NOMO-1 treated with DMSO at 0.1 percent for 48 hours (cell line): ENCODE data around the gene TANGO6.
A peak's percentile ranks its signal among the peaks of the same experiment; 100 is the strongest.
"Not testable (repeated sequence)": the region's sequence is repeated elsewhere in the genome, so short reads cannot be mapped to it uniquely, and the experiment has no call there.

ENCODE experiments used
- DNase-seq: peaks from one replicate; lab custom pipeline; 2025; ENCODE audit not compliant: unreplicated experiment; lab: John Stamatoyannopoulos, UW

Gene TANGO6

DNA sequence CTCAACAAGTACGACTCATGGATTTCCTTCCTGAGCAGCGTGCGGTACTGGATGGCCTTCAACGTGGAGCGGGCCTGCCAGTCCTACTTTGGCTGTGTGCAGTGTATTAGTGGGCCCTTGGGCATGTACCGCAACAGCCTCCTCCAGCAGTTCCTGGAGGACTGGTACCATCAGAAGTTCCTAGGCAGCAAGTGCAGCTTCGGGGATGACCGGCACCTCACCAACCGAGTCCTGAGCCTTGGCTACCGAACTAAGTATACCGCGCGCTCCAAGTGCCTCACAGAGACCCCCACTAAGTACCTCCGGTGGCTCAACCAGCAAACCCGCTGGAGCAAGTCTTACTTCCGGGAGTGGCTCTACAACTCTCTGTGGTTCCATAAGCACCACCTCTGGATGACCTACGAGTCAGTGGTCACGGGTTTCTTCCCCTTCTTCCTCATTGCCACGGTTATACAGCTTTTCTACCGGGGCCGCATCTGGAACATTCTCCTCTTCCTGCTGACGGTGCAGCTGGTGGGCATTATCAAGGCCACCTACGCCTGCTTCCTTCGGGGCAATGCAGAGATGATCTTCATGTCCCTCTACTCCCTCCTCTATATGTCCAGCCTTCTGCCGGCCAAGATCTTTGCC lies 271.1 kb downstream of the TANGO6 start:
- DNase-seq, result no peak

DNA sequence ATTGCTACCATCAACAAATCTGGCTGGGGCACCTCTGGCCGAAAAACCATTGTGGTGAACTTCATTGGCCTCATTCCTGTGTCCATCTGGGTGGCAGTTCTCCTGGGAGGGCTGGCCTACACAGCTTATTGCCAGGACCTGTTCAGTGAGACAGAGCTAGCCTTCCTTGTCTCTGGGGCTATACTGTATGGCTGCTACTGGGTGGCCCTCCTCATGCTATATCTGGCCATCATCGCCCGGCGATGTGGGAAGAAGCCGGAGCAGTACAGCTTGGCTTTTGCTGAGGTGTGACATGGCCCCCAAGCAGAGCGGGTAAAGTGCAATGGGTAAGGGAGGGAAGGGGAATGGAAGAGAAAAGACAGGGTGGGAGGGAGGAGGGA lies 271.6 kb downstream of the TANGO6 start:
- no peak for DNase-seq

DNA sequence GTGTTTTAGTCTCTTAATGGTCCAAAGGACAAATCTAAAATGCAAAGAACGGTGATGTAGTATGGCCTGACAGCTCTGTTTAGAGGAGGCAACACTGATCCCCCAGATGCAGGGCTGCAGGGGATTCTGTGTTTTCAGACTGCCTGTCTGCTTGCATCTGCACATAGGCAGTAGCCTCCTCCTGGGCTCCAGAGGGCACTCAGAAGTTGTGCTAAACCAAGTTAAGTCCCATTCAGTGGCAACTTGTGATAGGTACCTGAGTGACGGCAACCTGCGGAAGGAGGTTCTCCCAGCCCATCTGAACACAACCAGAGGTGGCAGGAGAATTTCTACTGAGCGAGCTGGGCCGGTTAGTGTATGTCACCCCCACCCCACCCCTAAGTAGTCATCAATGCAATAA lies 272.0 kb downstream of the TANGO6 start:
- DNase-seq, result no peak

DNA sequence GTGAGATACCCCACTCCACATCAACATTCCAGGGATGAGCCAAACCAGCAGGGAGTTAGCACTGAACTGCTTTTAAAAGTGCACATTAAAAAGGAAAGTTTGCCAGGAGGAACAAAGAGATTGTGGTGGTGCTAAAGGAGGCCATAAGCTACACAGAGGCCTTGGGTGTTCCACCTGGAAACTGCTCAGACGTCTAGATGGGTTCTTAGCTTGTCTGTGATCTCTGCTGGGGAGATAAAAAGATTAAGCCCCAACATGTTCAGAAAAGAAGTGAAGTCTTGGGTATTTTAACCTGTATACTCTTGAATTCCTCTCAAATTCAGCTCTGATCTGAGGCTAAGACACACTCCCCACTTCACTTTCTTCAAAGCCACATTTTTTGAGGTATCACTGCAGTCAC lies 272.5 kb downstream of the TANGO6 start:
- DNase-seq, result no peak

DNA sequence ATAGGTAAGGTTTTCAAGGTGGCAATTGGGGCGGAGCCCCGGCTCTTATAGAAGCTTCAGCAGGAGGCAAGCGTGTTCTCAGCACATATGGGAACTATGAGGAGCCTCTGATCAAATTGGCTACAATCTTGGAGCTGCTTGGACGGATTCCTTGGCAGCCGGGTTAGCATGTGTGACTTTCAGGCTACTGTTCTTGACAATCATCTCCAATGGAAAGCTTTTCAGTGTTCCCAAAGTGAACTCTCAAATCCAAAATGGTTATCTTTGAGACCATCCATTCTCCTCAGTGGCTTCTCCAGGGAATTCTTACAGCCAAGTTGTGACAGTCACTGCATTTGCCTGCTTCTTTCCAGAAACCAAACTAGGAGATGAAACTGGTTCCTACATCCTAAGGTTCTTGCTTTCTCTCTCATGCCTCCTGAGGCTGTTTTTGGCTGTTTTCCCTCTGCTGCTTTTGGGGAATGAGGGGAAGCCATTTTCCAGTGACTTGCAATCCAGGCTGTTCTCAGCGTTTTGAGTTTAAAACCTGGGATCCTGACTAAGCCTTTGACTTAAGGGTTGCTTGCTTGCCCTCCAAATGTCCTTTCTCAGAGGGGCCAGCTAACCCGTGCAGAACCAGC lies 273.0 kb downstream of the TANGO6 start:
- DNase-seq, result no peak

DNA sequence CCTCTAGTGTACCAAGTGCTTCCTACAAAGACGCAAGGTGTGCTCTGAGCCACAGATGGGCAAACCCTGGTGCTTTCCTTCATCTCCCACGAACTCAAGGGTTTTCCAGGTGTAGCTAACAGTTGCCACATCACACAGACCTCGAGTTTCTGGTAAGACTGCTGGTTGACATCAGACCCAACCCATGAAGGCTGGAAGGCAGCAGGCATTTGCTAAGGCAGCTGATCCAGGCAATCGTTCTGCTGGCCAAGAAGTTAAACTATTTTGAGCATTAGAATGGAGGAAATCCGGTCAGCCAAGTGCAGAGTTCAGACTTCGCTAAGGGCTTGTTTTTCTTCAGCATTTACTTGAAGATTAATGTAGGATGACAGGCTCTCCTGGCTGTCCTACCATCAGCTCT lies 273.6 kb downstream of the TANGO6 start:
- DNase-seq, result no peak

DNA sequence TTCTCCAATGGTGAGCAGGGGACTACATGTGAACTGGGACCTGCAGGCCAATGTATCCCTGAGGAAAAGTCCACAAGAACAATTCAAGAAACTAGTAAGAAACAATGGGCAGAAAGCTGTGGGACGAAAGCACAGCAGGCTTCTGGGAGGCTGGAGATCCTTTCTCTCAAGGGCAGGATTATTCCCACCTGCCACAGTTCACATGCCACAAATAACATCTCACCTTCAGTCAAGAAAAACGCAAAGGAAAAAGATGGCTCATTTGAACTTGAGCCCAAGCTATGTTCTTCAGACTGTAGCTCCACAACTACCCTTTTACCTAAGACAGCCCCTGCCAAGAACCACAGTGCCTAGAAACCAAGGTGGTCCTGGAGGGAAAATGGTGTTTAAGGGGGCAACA lies 275.1 kb downstream of the TANGO6 start:
- DNase-seq, result no peak

DNA sequence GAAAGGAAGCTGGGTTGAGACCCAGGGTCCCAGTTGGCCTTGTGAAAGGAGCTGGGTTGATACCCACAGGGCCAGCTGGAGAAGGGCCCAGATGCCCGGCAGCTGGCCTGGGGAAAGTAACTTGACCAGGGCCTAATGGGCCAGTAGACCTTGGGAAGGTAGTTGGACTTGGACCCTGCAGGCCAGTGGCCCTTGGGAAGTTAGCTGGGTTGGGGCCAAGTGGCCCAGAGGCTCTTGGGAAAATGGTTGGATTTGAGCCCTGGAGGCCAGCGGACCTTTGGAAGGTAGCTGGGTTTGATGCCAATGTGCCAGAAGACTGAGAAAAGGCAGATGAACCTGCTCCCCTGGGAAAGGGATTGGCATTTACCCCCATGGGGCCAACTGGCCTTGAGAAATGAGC lies 275.7 kb downstream of the TANGO6 start:
- DNase-seq, result no peak

DNA sequence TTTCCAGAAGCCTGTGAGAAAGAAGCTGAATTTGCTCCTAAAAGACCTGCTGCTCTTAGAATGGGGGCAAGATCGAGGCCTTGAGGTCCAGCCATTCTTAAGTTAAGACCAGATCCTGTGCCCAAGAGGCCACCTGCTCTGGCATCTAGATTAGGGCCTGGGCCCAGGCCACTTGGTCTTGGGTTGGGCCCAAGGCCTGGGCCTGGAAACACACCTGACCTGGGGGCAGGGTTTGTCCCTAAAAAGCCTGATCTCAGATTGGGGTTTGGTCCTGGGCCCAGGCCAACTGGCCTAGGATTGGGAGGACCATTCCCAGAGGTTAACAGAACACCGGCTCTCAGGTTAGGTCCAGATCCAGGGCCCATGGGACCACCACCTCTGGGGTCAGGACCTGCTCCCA lies 276.2 kb downstream of the TANGO6 start:
- DNase-seq, result no peak

DNA sequence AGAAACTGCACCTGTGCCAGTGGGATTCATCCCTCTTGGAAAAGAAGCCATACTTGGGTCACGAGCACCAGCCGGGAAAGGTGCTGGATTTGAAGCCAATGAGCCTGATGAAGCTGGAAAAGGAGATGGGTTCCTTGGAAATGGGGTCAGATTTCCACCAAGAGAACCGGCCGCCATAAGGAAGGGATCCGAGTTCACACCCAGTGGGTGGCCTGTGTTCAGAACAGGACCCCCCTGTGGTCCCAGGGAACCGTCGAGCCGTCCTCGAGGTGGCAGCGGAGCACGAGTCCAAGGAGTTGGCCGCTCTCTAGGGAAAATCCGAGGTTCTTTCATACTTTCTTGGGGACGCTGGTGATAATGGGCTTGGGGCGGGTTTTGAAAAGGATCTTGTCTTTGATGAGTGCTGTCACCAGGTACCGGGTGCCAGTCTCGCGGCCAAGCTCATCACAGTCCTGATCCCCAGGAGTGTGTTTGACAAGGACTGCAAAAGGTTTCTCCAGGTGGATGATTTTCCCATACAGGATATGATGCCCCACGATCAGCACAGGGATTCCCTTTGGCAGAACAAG lies 276.8 kb downstream of the TANGO6 start:
- DNase-seq, result no peak

DNA sequence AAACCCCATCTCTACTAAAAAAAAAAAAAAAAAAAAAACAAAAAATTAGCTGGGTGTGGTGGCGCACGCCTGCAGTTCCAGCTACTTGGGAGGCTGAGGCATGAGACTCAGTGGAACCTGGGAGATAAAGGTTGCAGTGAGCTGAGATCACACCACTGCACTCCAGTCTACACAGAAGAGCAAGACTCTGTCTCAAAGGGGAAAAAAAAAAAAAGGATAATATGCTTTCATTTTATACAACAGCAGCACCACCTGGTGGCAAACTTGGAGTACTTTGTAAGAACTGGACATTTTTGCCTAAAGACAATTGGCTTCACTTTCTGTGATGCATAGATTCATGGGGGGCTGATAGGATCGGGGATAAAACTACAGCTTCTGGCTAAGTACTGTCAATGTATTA lies 280.6 kb downstream of the TANGO6 start:
- DNase-seq, result peak; percentile 57

DNA sequence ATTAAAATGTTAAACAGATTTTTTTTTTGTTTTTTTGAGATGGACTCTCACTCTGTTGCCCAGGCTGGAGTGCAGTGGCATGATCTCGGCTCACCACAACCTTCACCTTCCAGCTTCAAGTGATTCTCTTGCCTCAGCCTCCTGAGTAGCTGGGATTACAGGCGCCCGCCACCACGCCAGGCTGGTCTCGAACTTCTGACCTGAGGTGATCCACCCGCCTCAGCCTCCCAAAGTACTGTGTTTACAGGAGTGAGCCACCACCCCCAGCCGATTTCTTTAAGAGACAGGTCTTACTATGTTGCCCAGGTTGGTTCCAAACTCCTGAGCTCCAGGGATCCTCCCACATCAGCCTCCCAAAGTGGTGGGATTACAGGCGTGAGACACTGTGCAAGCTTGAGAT lies 281.1 kb downstream of the TANGO6 start:
- not testable (repeated sequence) for DNase-seq

DNA sequence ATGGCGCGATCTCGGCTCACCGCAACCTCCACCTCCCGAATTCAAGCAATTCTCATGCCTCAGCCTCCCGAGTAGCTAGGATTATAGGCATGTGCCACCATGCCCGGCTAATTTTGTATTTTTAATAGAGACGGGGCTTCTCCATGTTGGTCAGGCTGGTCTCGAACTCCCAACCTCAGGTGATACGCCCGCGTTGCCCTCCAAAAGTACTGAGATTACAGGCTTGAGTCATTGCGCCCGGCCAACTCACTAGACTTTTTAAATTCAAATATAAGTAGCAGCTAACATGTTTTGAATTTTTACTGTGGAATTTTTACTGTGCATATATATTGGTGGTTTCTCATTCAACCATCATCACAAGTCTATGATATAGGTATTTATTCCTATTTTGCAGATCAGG lies 281.6 kb downstream of the TANGO6 start:
- DNase-seq, result not testable (repeated sequence)

DNA sequence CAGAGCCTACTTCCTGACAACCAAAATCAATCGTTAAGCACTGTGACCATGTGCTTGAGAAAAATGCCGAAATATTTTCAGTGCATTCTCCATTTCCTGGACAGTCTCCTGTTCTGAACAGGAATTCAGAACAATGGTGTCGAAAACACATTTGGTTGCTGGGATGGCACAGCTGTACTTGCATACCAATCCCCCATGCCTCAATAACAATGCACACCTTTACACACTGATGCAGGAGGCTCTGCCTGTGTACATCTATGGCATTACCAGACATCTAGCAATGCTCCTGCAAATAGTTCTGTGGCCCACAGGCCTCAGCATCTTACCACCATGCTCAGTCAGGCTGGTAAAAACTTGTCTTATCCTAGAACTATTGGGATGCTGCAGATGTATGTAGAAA lies 282.9 kb downstream of the TANGO6 start:
- no peak for DNase-seq

DNA sequence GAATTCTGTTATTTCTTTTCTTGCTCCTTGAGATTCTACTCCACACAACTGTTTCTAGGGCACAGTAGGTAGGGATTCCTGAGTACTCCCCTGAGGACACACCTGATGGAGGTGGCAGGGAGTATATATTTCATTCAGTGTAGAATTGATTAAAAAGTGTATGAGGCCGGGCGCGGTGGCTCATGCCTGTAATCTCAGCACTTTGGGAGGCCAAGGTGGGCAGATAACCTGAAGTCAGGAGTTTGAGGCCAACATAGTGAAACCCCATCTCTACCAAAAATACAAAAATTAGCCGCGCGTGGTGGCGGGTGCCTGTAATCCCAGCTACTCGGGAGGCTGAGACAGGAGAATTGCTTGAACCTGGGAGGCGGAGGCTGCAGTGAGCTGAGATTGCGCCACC lies 283.5 kb downstream of the TANGO6 start:
- DNase-seq, result not testable (repeated sequence)

DNA sequence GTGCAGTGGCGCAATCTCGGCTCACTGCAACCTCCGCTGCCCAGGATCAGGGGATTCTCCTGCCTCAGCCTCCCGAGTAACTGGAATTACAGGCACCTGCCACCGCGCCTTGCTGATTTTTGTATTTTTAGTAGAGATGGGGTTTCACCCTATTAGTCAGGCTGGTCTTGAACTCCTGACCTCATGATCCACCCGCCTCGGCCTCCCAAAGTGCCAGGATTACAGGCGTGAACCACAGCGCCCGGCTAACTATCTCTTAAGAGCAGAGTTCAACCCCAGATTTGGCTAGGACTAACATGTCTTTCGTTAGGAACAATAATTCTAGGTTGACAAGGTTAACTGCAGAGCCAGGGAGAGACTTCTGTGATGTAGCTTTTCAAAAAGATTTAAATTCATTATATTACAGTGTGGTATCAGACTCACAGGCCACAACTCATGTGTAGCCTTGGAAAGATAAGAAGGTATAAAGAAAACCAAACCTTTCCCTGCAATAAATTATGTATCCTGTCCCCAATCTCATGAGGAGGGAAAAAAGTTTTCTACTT lies 284.7 kb downstream of the TANGO6 start:
- DNase-seq, result no peak

DNA sequence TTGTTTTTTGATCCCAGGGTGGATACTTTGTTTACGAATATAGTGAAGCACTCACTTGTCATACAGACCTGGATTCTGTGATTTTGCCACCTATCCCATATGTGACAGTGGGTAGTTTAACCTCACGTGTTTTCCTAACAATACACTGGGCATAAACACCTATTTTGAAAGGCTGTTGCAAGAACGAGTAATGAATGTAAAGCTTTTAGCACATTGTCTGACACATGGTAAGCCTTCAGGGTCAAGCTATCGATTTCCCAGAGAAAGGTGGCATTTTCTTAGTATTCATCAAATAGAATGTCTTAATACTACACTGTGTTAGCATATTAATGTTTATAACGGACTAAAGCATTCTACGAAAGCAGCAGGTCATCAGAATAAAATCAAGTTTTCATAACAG lies 287.1 kb downstream of the TANGO6 start:
- no peak for DNase-seq

DNA sequence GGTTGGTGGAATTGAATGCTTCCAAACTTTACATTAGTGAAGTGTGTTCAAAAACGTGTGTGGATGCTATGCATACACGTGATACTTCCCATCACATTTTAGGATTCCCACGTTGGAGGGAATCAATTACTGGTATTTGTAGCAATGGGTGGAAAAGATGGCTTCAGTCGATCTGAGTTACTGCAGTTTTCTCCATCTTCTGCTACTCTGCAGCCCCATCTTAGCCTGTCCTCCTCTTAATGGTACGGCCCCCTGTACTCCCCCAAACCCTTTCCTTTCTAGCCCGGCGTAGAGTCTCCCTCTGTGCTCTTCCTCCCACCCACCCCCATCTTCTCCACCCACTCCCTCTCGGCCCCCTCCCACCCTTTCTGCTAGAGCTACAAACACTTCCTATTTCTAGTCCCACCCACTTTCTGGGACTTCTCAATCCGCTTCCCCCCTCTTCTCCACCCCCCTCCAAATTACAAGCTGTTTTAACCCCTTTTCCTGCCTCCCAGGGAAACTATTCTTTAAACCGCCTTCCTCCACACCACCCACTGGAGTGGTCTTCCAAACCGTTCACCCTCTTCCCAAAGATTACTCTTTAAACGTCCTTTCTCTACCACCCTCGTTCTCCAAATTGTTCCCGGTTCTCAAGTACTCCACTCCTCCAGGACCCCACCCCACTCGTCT lies 288.0 kb downstream of the TANGO6 start:
- DNase-seq, result peak; percentile 44

DNA sequence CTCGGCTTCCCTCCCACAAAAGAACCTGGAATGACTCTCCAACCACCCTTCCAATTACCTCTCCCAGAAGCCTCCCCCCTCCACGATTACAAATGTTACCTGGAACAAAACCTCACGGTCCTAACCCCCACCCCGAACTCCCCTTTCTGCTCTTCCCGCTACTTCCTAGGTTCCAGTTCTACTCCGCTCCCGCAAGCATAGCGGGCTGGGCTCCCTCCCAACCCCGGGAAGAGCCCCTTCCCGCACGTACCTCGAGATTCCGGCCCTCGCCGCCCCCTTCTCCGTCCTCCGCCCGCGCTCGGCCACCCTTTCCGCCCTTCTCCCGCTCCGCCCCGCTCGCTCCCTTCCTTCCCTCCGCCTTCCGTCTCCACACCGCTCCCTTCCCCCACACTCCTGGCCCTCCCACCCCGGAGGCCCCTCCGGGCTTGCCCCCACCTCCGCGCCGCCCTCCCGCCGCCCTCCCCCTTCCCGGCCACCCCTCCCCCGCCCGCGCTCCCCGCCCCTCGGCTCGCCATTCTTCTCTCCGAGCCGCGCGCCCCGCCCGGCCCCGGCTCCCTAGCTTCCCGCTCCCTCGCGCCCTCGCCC lies 288.6 kb downstream of the TANGO6 start:
- DNase-seq, result peak; percentile 74

DNA sequence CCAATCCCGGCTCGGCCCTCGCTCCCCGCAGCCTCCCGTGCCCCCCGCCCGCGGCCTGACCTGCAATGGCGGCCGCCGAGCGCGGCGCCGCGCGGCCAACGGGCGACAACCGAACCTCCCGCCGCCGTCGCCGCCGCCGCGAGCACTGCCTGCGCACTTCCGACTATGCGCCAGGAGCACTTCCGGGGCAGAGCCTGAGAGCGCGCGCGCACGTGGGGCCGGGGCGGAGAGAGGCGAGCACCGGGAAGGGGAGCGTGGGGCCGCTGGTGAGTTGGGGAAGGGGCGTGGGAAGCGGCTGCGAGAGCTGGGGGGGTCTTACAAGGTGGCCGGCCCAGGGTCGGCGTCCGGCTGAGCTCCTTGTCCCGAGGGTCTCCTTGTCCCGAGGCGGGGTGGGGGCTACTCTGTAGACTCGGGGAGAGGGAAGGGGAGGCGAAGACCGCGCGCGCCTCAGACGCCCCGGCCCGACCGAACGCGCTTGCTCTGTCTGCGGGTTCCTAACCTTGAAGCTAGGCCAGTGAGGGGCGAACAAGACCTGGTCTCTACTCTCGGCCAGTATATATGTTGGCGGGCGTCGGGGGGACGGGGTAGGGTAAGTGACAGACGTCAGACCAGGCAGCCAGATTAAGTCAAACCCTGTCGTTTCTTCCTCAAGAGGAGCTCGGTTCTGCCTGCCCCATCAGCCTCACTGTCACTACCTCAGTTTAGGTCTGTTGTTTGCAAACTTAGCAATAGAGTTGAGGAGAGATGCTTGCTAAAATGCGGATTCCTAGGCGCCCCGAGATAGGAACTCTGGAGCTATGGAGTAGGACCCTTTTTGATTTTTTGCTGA lies 289.3 kb downstream of the TANGO6 start, which contains the start of the genes CHTF8 and UTP4:
TSS of gene CHTF8 (minus strand) at position 165 of the 829 bp plus-strand sequence. CDS start 11,130 bp downstream, outside the sequence.
TSS of gene UTP4 (plus strand) at position 226 of the 829 bp plus-strand sequence. CDS start 811 bp downstream, outside the sequence.
- DNase-seq, result peak; percentile 79
